SK-N-MC (cell line): ENCODE data around the gene PDCD4.

Experiments
- DNase-seq: peaks from one replicate; pipeline ENCODE4 v3.0.0-alpha.2; 2011; ENCODE audit warnings: low read depth, low spot score
- H3K27ac ChIP-seq: fragments of 200-600 bp; sonication (generic); 2 replicates; pipeline ENCODE4 v1.5.1; 2016; ENCODE audit warnings: mixed run types
- H3K36me3 ChIP-seq: fragments of 200-600 bp; sonication (generic); 2 replicates; pipeline ENCODE4 v1.6.1; 2017; ENCODE audit warnings: antibody characterized with exemption, low read length, mixed read lengths; ENCODE audit not compliant: insufficient read depth
- H3K4me3 ChIP-seq: fragments of 200-600 bp; sonication (generic); 2 replicates; pipeline ENCODE4 v1.5.1; 2016
- H3K9ac ChIP-seq: fragments of 200-600 bp; sonication (generic); 2 replicates; pipeline ENCODE4 v1.8.0; 2017; ENCODE audit warnings: mixed run types, mixed read lengths; ENCODE audit not compliant: insufficient read length
- H3K9me3 ChIP-seq: fragments of 200-600 bp; sonication (generic); 2 replicates; pipeline ENCODE4 v1.6.1; 2017; ENCODE audit warnings: low read depth, mild to moderate bottlenecking, antibody characterized with exemption, low read length, moderate library complexity, mixed read lengths
- EZH2 ChIP-seq: fragments of 200-600 bp; sonication (generic); IDR thresholded peaks from one replicate; pipeline ENCODE4 v1.6.1; 2017; ENCODE audit warnings: antibody characterized with exemption
- FOXP2 ChIP-seq: optimal IDR thresholded peaks from 2 replicates; pipeline ENCODE3; 2011; ENCODE audit warnings: mild to moderate bottlenecking, moderate library complexity; ENCODE audit not compliant: insufficient read depth; ENCODE audit errors: extremely low read length, control extremely low read depth
- POLR2AphosphoS5 ChIP-seq: IDR thresholded peaks from 2 replicates; pipeline ENCODE4 v1.6.1; 2012; ENCODE audit warnings: mild to moderate bottlenecking, low read depth, low read length, borderline replicate concordance

The PDCD4 gene

GRCh38 chr10:110881905-110882304, 10.2 kb downstream of the PDCD4 start:
- Histone ChIP-seq H3K9ac (no peak overlapping the region), H3K36me3 (no peaks in the 10 kb centered on the region), H3K4me3 (no peak overlapping the region), H3K27ac (no peak overlapping the region), H3K9me3 (no peaks in the 10 kb centered on the region)
- no peak for DNase-seq
- TF ChIP-seq FOXP2 (no peak), POLR2AphosphoS5 (no peak), EZH2 (no peak)

DNA sequence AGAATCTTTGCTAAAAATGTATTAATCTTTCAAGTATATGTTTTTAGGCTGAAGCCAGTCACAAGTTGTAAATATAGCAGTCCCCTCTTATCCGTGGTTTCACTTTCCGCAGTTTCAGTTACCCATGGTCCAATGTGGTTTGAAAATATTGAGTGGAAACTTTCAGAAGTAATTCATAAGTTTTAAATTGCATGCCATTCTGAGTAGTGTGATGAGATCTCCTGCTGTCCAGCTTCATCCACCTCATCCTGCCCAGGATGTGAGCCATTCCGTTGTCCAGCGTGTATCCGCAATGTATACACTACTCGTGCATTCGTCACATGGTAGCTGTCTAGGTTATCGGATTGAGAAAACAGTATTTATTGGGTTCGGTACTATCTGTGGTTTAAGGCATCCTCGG, 12.2 kb downstream of the PDCD4 start:
- no peaks in the 10 kb centered on the region for H3K36me3 ChIP-seq
- no peak overlapping the region for H3K4me3 ChIP-seq
- no peak overlapping the region for H3K9ac ChIP-seq
- no peak overlapping the region for H3K27ac ChIP-seq
- no peaks in the 10 kb centered on the region for H3K9me3 ChIP-seq
- DNase-seq = no peak
- TF ChIP-seq EZH2 = no peak
- no peak for TF ChIP-seq FOXP2

DNA sequence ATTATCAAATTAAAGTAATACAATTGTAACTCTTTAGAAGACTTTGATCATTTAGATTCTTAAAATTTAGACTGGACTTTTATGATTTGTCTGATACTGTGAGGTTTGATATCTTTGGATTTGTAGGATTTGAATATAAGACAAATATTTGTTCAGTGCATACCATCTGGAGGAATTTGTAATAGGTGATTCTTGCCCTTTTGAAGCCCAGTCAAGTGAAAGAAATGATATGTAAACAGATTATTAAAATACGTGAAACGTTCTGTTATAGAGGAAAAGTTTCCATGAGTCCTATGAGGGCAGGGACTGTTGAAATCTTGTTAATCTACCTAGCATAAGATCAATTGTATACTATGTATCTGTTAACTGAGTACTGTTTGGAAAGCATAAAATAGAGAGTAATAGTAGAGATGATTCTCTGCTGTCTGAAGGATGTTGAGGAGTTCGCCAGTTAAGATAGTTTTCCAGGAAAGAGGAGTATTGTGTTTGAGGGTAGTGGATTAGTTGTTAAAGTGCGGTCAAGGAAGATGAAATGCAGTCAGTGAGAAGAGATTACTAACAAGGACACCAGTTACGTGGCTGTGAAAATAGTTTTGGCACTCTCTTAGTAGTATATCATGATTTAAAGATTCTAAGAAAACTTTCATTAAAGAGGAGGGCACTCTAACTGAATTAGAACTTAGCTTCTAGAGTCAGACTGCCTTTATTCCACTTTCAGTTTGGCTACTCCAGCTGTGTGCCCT, 14.4 kb downstream of the PDCD4 start:
- Histone ChIP-seq H3K9me3 (no peaks in the 10 kb centered on the region), H3K27ac (no peak overlapping the region), H3K36me3 (no peaks in the 10 kb centered on the region), H3K9ac (no peak overlapping the region), H3K4me3 (no peak overlapping the region)
- TF ChIP-seq FOXP2 (no peak), POLR2AphosphoS5 (no peak), EZH2 (no peak)
- DNase-seq = no peak

- H3K27ac ChIP-seq = no peak overlapping the region
- no peaks in the 10 kb centered on the region for H3K9me3 ChIP-seq
- no peak for TF ChIP-seq FOXP2
- TF ChIP-seq POLR2AphosphoS5 = no peak
- TF ChIP-seq EZH2 = no peak
- H3K36me3 ChIP-seq = no peaks in the 10 kb centered on the region
- DNase-seq = no peak
- H3K9ac ChIP-seq = no peak overlapping the region
- no peak overlapping the region for H3K4me3 ChIP-seq
Observed at GRCh38 chr10:110887560-110887959, 15.8 kb downstream of the PDCD4 start.

DNA sequence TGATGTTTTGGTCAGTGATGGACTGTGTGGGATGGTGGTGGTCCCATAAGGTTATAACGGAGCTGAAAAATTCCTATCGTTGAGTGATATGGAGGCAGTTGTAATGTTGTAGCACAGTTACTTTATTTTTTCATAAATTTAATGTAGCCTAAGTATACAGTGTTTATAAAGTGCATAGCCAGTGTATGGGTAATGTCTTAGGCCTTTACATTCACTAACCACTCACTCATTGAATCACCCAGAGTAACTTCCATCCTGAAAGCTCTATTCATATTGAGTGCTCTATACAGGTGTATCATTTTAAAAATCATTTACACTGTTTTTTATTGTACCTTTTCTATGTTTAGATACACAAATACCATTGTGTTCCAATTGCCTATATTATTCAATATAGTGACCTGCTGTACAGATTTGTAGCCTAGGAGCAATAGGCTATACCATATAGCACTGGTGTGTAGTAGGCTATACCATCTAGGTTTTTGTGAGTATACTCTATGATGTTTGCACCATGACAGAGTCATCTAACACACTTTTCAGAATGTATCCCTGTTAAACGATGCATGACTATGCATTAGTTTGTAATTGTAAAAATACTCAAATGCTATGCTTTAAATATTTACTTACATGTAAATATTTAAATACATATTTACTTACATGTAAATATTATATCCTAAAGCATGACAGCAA, 21.0 kb downstream of the PDCD4 start:
- no peak overlapping the region for H3K9ac ChIP-seq
- H3K27ac ChIP-seq = no peak overlapping the region
- DNase-seq = no peak
- H3K4me3 ChIP-seq = no peak overlapping the region
- no peak for TF ChIP-seq FOXP2
- TF ChIP-seq EZH2 = no peak
- no peak for TF ChIP-seq POLR2AphosphoS5
- no peaks in the 10 kb centered on the region for H3K36me3 ChIP-seq
- no peaks in the 10 kb centered on the region for H3K9me3 ChIP-seq

GRCh38 chr10:110893559-110894179, 21.9 kb downstream of the PDCD4 start:
- TF ChIP-seq POLR2AphosphoS5 = no peak
- H3K4me3 ChIP-seq = no peak overlapping the region
- H3K9ac ChIP-seq = no peak overlapping the region
- H3K36me3 ChIP-seq = no peaks in the 10 kb centered on the region
- no peak overlapping the region for H3K27ac ChIP-seq
- H3K9me3 ChIP-seq = no peaks in the 10 kb centered on the region
- no peak for DNase-seq

DNA sequence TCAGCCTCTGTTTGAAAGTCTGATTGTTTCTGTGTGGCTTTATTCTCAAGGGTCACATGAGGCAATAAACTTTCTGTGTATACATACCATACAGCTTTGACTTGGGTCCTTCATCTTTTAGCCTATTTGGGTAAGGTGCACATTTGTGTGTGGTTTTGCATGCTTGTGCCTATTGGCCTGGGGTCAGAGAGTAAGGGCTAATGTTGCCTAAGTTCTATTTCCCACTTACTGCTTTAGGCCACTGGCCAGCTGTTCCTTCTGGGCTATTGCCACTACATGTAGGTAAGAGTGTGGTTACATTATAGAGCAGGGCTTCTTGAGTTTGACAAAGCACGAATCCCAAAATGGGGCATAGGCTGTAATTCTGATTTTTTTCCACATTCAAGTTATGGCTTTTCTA, 25.5 kb downstream of the PDCD4 start:
- H3K9ac ChIP-seq = no peak overlapping the region
- no peaks in the 10 kb centered on the region for H3K36me3 ChIP-seq
- no peaks in the 10 kb centered on the region for H3K9me3 ChIP-seq
- H3K4me3 ChIP-seq = no peak overlapping the region
- DNase-seq = no peak
- TF ChIP-seq EZH2 = no peak
- no peak for TF ChIP-seq FOXP2
- no peak for TF ChIP-seq POLR2AphosphoS5
- no peak overlapping the region for H3K27ac ChIP-seq

GRCh38 chr10:110898391-110898790, 26.7 kb downstream of the PDCD4 start:
- no peaks in the 10 kb centered on the region for H3K36me3 ChIP-seq
- no peak overlapping the region for H3K27ac ChIP-seq
- no peak for DNase-seq
- H3K9ac ChIP-seq = no peak overlapping the region
- no peaks in the 10 kb centered on the region for H3K9me3 ChIP-seq
- TF ChIP-seq EZH2 (no peak), FOXP2 (no peak), POLR2AphosphoS5 (no peak)
- H3K4me3 ChIP-seq = no peak overlapping the region
